ENCODE data around the gene KPTN. TPM values are rescaled to one million over a fixed set of nuclear protein-coding genes. Genes with fewer than 3 reads are reported as not detected.

KPTN gene
- total RNA-seq, 1 donor from 2014 or later = 8.7 TPM

DNA sequence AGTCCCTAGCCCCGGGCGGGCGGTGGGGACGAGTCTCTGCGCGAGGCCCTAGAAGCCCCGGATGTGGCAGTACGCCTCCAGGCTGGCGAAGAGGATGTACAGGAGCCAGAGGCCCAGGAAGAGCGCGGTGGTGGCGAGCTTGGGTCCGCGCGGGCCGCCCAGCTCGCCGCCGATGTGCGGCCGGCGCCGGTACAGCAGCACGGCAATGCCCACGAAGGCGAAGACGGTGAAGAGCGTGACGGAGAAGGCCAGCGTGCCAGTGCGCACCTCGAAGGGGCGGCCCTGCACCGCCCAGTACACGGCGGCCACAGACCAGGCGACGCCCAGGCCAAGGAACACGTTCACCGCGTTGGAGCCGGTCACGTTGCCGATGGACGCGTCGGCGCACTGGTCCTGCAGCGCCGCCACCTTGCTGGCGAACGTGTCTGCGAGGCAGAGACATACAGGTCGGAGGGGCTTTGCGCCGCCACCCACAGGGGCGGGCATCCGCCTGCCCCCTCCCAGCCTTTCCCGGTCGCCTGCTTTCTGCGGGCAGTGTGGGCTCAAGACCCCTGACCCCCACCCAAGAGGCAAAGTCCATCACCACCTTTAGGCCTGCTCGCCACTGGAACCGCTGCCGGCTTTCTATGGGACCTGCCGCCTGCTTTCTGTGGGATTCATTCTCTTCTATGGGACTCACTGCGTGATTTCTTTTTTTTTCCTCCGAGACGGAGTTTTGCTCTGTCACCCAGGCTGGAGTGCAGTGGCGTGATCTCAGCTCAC, 53.8 kb downstream of the KPTN start:
- POLR2A ChIA-PET = interaction anchor here (0.6 kb wide), 1 partner anchor 48 kb away, joined by 3 read pairs; no protein-coding TSS in a partner anchor
- Mint-ChIP-seq H3K27ac (no peak overlapping the region), H3K36me3 (ENCODE audit: low read depth) (no peaks in the 10 kb centered on the region), H3K4me1 (peaks cover 5% of the 10 kb centered on the region), H3K4me3 (no peak overlapping the region), H3K27me3 (peaks cover 47% of the 10 kb centered on the region), H3K9me3 (peaks cover 2% of the 10 kb centered on the region)
- TF ChIP-seq, protein P1, sequence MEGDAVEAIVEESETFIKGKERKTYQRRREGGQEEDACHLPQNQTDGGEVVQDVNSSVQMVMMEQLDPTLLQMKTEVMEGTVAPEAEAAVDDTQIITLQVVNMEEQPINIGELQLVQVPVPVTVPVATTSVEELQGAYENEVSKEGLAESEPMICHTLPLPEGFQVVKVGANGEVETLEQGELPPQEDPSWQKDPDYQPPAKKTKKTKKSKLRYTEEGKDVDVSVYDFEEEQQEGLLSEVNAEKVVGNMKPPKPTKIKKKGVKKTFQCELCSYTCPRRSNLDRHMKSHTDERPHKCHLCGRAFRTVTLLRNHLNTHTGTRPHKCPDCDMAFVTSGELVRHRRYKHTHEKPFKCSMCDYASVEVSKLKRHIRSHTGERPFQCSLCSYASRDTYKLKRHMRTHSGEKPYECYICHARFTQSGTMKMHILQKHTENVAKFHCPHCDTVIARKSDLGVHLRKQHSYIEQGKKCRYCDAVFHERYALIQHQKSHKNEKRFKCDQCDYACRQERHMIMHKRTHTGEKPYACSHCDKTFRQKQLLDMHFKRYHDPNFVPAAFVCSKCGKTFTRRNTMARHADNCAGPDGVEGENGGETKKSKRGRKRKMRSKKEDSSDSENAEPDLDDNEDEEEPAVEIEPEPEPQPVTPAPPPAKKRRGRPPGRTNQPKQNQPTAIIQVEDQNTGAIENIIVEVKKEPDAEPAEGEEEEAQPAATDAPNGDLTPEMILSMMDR (IDR thresholded peaks at IDR 0.05) = no peak
- intact Hi-C loops (cut with micrococcal nuclease) = no loop called here
- DNase-seq (no peak), ATAC-seq (ENCODE audit: low read depth) (no peak)
- CTCF ChIA-PET = no interaction called here

DNA sequence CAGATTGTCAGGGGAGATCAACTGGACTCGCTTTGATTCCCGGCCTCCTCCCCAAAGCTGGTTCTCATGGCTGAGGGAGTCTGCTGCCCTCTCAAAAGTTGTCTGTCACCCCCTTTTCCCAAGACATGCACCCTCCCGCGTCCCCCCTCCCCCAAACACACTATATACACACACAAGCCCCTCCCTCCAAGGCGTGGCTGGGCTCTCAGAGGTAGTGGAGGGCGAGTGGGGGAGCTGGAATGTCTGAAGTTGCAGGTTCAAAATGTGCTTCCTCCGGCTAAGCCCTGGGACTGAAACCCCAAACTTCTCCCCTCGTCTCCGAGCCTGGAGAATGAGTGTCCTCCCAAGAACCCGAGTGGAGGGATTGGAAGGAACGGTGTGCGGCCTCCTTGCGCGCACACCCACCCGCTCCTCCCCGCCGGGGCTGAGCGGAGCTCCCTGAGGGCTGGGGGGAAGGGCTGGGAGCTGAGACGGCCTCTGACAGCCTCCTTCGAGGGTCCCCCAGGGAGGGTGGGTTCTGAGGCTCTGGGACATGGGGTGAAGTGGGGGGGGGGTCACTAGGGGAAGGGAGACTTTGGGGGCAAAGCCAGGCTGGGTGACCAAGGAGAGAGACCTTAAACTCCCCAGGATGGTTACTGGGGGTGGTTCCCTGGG, 54.8 kb downstream of the KPTN start:
- DNase-seq (no peak), ATAC-seq (ENCODE audit: low read depth) (no peak)
- TF ChIP-seq, protein P1 (IDR thresholded peaks at IDR 0.05) = no peak
- Mint-ChIP-seq H3K9me3 (peaks cover 2% of the 10 kb centered on the region), H3K4me3 (no peak overlapping the region), H3K27me3 (peaks cover 48% of the 10 kb centered on the region), H3K4me1 (peaks cover 5% of the 10 kb centered on the region), H3K36me3 (ENCODE audit: low read depth) (no peaks in the 10 kb centered on the region), H3K27ac (no peak overlapping the region)
- ChIA-PET POLR2A (interaction anchor here (0.6 kb wide), 1 partner anchor 49 kb away, joined by 3 read pairs; no protein-coding TSS in a partner anchor), CTCF (no interaction called here)
- intact Hi-C loops (cut with micrococcal nuclease) = no loop called here

DNA sequence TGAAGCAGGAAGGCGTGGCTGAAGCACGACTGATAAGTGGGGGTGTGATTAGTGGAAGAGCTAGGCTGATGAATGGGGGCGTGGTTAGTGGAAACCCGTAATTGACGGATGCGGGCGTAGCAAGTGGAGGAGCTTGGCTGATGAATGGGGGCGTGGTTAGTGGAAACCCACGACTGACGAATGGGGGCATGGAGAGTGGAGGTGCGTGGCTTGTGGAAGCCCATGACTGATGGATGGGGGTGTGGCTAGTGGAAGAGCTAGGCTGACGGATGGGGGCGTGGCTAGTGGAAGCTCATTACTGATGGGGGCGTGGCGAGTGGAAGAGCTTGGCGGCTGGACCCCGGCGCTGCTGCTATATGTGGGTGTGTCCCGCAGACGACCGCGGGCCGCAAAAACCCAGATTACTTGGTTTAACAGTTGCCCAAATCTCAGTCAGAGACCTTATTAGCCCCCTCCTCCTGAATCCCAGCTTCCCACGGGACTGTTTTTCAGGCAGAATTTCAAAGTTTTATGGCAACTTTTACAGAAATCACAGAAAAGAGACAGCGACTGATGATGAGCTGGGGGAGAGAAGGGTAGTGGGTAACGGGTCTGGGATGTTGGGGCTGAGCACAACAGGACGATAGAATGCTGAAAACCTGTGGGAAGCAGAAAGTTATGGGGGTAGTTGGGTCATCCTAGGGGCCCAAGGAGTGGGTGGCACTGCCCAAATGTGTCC, 55.7 kb downstream of the KPTN start:
- no peak for DNase-seq
- Mint-ChIP-seq H3K36me3 (ENCODE audit: low read depth) (no peaks in the 10 kb centered on the region), H3K27ac (no peak overlapping the region), H3K4me3 (no peak overlapping the region), H3K4me1 (peaks cover 5% of the 10 kb centered on the region), H3K27me3 (peaks cover 50% of the 10 kb centered on the region), H3K9me3 (peaks cover 2% of the 10 kb centered on the region)
- intact Hi-C loops (cut with micrococcal nuclease) = no loop called here
- POLR2A ChIA-PET = no interaction called here
- ATAC-seq (ENCODE audit: low read depth) = peak; percentile 59
- CTCF ChIA-PET = interaction anchor here (1.2 kb wide), 1 partner anchor 9 kb away, joined by 3 read pairs; no protein-coding TSS in a partner anchor
- TF ChIP-seq, protein P1 (IDR thresholded peaks at IDR 0.05) = no peak

DNA sequence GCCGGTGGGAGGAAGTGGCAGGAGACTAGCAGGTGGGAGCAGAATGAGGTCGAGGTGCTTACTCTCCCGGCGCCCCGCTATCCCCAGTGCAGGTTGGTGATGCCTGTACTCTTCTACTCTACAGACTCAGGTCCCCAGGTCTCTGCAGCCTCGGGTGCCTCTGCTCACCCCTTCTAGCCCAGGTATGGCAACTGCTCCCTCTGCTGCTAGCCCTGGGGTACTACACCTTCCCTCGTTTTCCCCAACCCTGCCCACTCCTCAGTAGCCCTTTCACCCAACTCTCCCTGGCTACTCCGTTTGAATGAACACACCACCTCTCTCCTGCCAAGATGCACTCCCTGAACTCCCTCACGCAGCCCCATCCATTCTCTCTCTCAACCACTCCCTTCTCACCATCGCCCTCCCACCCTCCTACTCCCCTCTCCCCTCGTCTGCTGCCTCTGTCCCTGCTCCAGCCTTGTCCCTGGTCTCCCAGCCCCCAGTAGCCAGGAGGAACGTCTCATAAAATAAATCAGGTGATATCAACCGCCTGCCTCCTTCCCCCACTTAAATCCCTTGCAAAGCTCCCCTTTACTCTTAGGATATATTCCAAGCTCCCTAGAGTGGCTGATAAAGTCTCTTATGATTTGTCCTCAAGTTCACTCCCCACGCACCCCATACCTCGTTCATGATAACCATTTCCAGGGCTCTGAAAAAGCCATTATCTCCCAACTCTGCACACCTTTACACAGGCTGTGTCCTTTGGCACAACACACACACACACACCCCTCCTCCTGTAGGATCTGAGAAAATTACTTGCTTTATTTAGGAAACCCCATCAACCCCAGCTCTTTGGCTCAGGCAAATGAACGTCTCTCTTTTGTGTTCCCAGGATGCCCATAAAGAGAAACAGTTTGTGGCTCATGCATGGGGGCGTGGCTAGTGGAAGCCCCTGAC, 56.5 kb downstream of the KPTN start:
- TF ChIP-seq, protein P1 (IDR thresholded peaks at IDR 0.05) = no peak
- H3K4me3 Mint-ChIP-seq = no peak overlapping the region
- peak; percentile 84 for ATAC-seq (ENCODE audit: low read depth)
- H3K9me3 Mint-ChIP-seq = no peaks in the 10 kb centered on the region
- H3K27me3 Mint-ChIP-seq = peaks cover 50% of the 10 kb centered on the region
- ChIA-PET CTCF (interaction anchor here (1.2 kb wide), 1 partner anchor 10 kb away, joined by 3 read pairs; no protein-coding TSS in a partner anchor), POLR2A (interaction anchor here (0.6 kb wide), 2 partner anchors 11 to 277 kb away, joined by 4 read pairs; no protein-coding TSS in a partner anchor)
- intact Hi-C loops (cut with micrococcal nuclease) = loop anchor here (1.0 kb wide), 2 partner anchors 131 to 143 kb away; no protein-coding TSS in a partner anchor
- H3K4me1 Mint-ChIP-seq = peaks cover 5% of the 10 kb centered on the region
- peak; percentile 54 for DNase-seq
- H3K27ac Mint-ChIP-seq = no peak overlapping the region
- H3K36me3 Mint-ChIP-seq (ENCODE audit: low read depth) = no peaks in the 10 kb centered on the region

Other genes starting within 250 kb of the KPTN start
- 43.7 and 47.1 TPM in 2 replicates for gene CCDC9, start 227.7 kb downstream of the KPTN start, total RNA-seq
- 9.8 and 11.8 TPM in 2 replicates for gene INAFM1, start 209.3 kb downstream of the KPTN start, total RNA-seq
- gene C5AR1, start 174.4 kb downstream of the KPTN start, total RNA-seq = 1.7 and 2.2 TPM in 2 replicates
- 0.22 and 0.42 TPM in 2 replicates for gene C5AR2, start 152.0 kb downstream of the KPTN start, total RNA-seq
- 17.4 and 20.0 TPM in 2 replicates for gene DHX34, start 134.9 kb downstream of the KPTN start, total RNA-seq
- gene MEIS3, start 64.7 kb downstream of the KPTN start, total RNA-seq = not detected in 2 replicates
- gene SLC8A2, start 12.3 kb downstream of the KPTN start, total RNA-seq = not detected in 2 replicates
- 56.8 and 70.6 TPM in 2 replicates for gene NAPA, start 30.8 kb upstream of the KPTN start, total RNA-seq
- not detected in 2 replicates for gene ZNF541, start 88.9 kb upstream of the KPTN start, total RNA-seq
- gene BICRA, start 124.9 kb upstream of the KPTN start, total RNA-seq = 15.9 and 16.0 TPM in 2 replicates
- not detected in 2 replicates for gene EHD2, start 229.2 kb upstream of the KPTN start, total RNA-seq

All from activated B cell treated with CpG ODN at 0.5 μM for 24 hours (primary cell).